Thyroid gland (tissue), 4 donors: ENCODE data around the gene CYB5R2. TPM values are rescaled to one million over a fixed set of nuclear protein-coding genes. Genes with fewer than 3 reads are reported as not detected.
A peak's percentile ranks its signal among the peaks of the same experiment; 100 is the strongest.
"Not testable (repeated sequence)": the region's sequence is repeated elsewhere in the genome, so short reads cannot be mapped to it uniquely, and the experiment has no call there.

Source experiments
- DNase-seq, 2 donors: peaks; one replicate each; pipeline ENCODE4 v3.0.0-alpha.2; 2019
- H3K27ac ChIP-seq, 3 donors: fragments of 200-600 bp; sonication (generic); 1 replicate in 2 of 3; 2 replicates in 1 of 3; pipeline ENCODE4 v1.5.1; 2016 to 2019; ENCODE audit warnings: mild to moderate bottlenecking in 1 of 3, moderate library complexity in 1 of 3
- H3K27me3 ChIP-seq: fragments of 200-600 bp; sonication (generic); one replicate; pipeline ENCODE4 v1.5.1; 2019
- H3K36me3 ChIP-seq, 2 donors: fragments of 200-600 bp; sonication (generic); one replicate each; pipeline ENCODE4 v1.5.1; 2016 to 2019
- H3K4me1 ChIP-seq, 2 donors: fragments of 200-600 bp; sonication (generic); one replicate each; pipeline ENCODE4 v1.5.1; 2017 to 2019
- H3K4me3 ChIP-seq, 3 donors: fragments of 200-600 bp; sonication (generic); replicated peaks in 1 of 3; 1 replicate in 2 of 3; 2 replicates in 1 of 3; pipeline ENCODE4 v1.5.1; 2016; ENCODE audit warnings: mild to moderate bottlenecking in 1 of 3
- H3K9me3 ChIP-seq: fragments of 200-600 bp; sonication (generic); one replicate; pipeline ENCODE4 v1.5.1; 2017
- CTCF ChIP-seq, 6 experiments: fragments of 200-600 bp in 3 of 6; fragments of 450-650 bp in 3 of 6; sonication (generic) in 3 of 6; IDR thresholded peaks; one replicate each; pipeline ENCODE4 v1.5.1; 2016 to 2019; ENCODE audit warnings: antibody characterized with exemption in 6 of 6, mild to moderate bottlenecking in 2 of 6, inconsistent platforms in 1 of 6, moderate library complexity in 1 of 6
- POLR2A ChIP-seq, 2 donors: fragments of 450-650 bp; IDR thresholded peaks; one replicate each; pipeline ENCODE4 v1.6.1; 2017; ENCODE audit warnings: antibody characterized with exemption in 2 of 2, mild to moderate bottlenecking in 2 of 2, moderate library complexity in 1 of 2
- WGBS, 2 donors: methylation state at CpG; one replicate each; pipeline ENCODE4 v1.1.5; 2017; 5-methylcytosine and 5-hydroxymethylcytosine counted together
- intact Hi-C: fragments of 100-400 bp; cut with DNase I; formaldehyde crosslinking; loops from one replicate; pipeline ENCODE4 v1.15.1; 2023
- total RNA-seq, 4 donors: library from RNA; depleted of rRNA; stranded (reverse); fragments of >200 nt; gene quantifications; one replicate each; pipeline ENCODE4 v1.2.3, GENCODE V29; 2016

Gene CYB5R2
- total RNA-seq, 4 donors from 2014 or later, result 7.2 to 9.3 (median 8.5) TPM

DNA sequence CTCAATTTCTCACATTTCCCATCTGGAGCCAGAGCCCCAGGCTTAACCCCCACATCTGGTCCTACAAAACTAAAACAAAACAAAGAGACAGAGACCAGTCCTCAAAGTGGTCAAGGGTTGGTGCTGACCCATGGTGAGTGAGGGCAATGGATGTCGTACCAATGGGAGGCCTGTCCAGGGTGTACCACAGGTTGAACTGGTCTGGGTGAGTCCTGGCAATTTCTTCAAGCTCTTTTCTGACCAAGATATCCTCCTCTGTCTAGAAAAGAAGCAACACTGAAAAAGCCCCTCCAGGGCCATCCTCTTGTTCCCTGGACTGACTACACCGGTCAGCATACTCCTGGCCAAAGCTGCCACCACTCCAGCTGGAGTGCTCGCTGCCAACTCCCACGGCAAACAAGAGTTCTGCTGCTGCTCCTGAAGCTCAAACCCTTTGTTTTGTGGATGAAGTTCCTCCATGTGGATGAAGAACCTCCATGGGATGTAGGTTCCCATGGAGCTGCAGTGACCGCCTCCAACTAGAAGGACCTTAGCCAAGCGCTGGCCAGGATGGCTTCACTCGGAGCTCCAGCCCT is 6.9 kb downstream of the CYB5R2 start:
- no peaks in the 10 kb centered on the region for H3K9me3 ChIP-seq
- no peak for DNase-seq
- intact Hi-C loops, result loop anchor here (5.0 kb wide), 1 partner anchor 94 kb away; no protein-coding TSS in a partner anchor
- H3K27me3 ChIP-seq, result no peaks in the 10 kb centered on the region
- WGBS, 2 donors, result 86 to 88% methylated on average over 7 of the region's 7 CpGs
- no peak overlapping the region for H3K27ac ChIP-seq
- no peak for TF ChIP-seq POLR2A (IDR thresholded peaks at IDR 0.05)
- no peak for TF ChIP-seq CTCF (IDR thresholded peaks at IDR 0.05)
- H3K4me1 ChIP-seq, result peaks cover 11 to 12% of the 10 kb centered on the region in 2 donors
- peaks cover 0 to 5% of the 10 kb centered on the region in 2 donors for H3K36me3 ChIP-seq
- H3K4me3 ChIP-seq, result no peak overlapping the region

GRCh38 chr11:7665473-7666291 is 7.6 kb downstream of the CYB5R2 start:
- no peak overlapping the region for H3K4me3 ChIP-seq
- 56 to 57% methylated on average over 19 to 20 of the region's 20 CpGs for WGBS, 2 donors
- no peaks in the 10 kb centered on the region for H3K27me3 ChIP-seq
- H3K36me3 ChIP-seq, result peaks cover 0 to 5% of the 10 kb centered on the region in 2 donors
- peak; percentile 84 to 87 for DNase-seq
- H3K4me1 ChIP-seq, result peaks cover 6% of the 10 kb centered on the region in 2 donors
- no peak for TF ChIP-seq POLR2A (IDR thresholded peaks at IDR 0.05)
- peak; percentile 68 to 94 (median 84) for TF ChIP-seq CTCF (IDR thresholded peaks at IDR 0.05)
- peak overlapping the region in 1 of 3 donors; percentile 61 for H3K27ac ChIP-seq
- intact Hi-C loops, result loop anchor here (5.0 kb wide), 1 partner anchor 93 kb away; no protein-coding TSS in a partner anchor
- H3K9me3 ChIP-seq, result no peaks in the 10 kb centered on the region

DNA sequence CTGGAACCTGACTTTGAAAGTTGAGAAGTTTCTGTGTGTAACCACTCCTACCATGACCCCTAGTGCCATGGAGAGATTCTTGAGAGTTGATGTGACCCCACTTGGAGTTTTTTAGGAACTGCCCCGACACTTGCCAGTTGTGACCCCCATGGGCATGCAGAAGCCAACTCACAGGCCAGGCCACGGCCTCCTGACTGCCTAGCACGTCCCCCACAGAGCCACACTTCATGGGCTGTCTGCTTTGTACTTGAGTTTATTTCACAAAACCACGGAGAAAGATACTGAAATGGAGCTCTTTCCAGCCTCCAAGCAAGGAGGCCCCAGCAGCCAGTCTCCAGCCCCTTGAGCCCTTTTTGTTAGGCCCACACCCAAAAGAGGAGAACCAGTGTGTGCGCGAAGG is 8.4 kb downstream of the CYB5R2 start:
- H3K27me3 ChIP-seq, result no peaks in the 10 kb centered on the region
- H3K27ac ChIP-seq, result peak overlapping the region in 1 of 3 donors; percentile 61
- DNase-seq, result no peak
- intact Hi-C loops, result loop anchor here (5.0 kb wide), 1 partner anchor 93 kb away; no protein-coding TSS in a partner anchor
- TF ChIP-seq CTCF (IDR thresholded peaks at IDR 0.05) (no peak), POLR2A (IDR thresholded peaks at IDR 0.05) (no peak)
- H3K4me3 ChIP-seq, result no peak overlapping the region
- H3K4me1 ChIP-seq, result peaks cover 6% of the 10 kb centered on the region in 2 donors
- H3K36me3 ChIP-seq, result peaks cover 0 to 5% of the 10 kb centered on the region in 2 donors
- 74 to 76% methylated on average over 5 to 6 of the region's 6 CpGs for WGBS, 2 donors
- H3K9me3 ChIP-seq, result no peaks in the 10 kb centered on the region

DNA sequence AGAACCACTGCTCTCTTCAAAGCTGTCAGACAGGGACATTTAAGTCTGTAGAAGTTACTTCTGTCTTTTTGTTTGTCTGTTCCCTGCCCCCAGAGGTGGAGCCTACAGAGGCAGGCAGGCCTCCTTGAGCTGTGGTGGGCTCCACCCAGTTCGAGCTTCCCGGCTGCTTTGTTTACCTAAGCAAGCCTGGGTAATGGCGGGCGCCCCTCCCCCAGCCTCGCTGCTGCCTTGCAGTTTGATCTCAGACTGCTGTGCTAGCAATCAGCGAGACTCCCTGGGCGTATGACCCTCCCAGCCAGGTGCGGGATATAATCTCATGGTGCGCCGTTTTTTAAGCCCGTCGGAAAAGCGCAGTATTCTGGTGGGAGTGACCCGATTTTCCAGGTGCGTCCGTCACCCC is 9.8 kb downstream of the CYB5R2 start:
- H3K9me3 ChIP-seq, H3K27me3 ChIP-seq, H3K4me3 ChIP-seq, H3K4me1 ChIP-seq, DNase-seq, H3K27ac ChIP-seq, H3K36me3 ChIP-seq, intact Hi-C loops: not testable (repeated sequence)
- 80 to 87% methylated on average over 11 to 15 of the region's 16 CpGs for WGBS, 2 donors

GRCh38 chr11:7657306-7658025 is 15.8 kb downstream of the CYB5R2 start:
- DNase-seq, result peak; percentile 51 to 57
- intact Hi-C loops, result no loop called here
- Histone ChIP-seq H3K27ac (no peak overlapping the region), H3K4me3 (no peak overlapping the region), H3K4me1 (no peaks in the 10 kb centered on the region), H3K9me3 (no peaks in the 10 kb centered on the region), H3K36me3 (peaks cover 32 to 35% of the 10 kb centered on the region in 2 donors), H3K27me3 (no peaks in the 10 kb centered on the region)
- TF ChIP-seq POLR2A (IDR thresholded peaks at IDR 0.05) (no peak), CTCF (IDR thresholded peaks at IDR 0.05) (peak in 4 of 6 experiments; percentile 37 to 58 (median 54))
- 71 to 75% methylated on average over 15 of the region's 15 CpGs for whole genome bisulfite sequencing, 2 donors
